ENCODE results near the gene RPTOR. TPM values are rescaled to one million over a fixed set of nuclear protein-coding genes. Genes with fewer than 3 reads are reported as not detected.
A peak's percentile ranks its signal among the peaks of the same experiment; 100 is the strongest.

Gene RPTOR
- total and polyA plus RNA-seq, 10 of the 15 experiments (the other 5 are each of a cell fraction or from before 2014, with no cell fraction given) = 0.18 to 32.1 (median 7.8) TPM

DNA sequence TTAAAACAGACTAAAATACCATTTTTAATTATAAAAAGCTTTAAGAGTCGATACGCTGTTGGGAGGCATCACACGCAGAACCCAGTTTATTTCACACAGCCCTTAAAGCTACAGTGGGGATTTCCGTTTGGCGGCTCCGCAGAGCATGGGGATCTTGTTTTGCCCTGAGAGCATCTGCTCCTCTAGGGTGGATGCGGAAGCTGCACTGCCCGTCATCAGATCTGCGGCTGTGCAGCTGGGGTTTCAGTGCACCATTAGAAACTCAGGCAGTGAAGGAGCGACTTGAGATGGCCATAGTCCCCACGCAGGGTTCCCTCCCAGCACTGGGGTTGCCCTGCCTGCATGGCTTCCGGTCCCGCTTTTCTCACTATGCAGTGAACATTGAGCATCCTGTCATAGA, 384.8 kb downstream of the RPTOR start (continued):
- TF ChIP-seq SUPT20H (IDR thresholded peaks at IDR 0.05; ENCODE audit: borderline replicate concordance, control insufficient read depth, low read depth, low read length) (no peak), MXI1 (IDR thresholded peaks at IDR 0.05; ENCODE audit: low read depth, low read length) (peak; percentile 27; the same call in 1 of the 2 replicates), ETV6 (conservative IDR thresholded peaks at IDR 0.05 in 1 of 2, IDR thresholded peaks at IDR 0.05 in 1 of 2; ENCODE audit: borderline replicate concordance in 1 of 2, low read depth in 1 of 2) (no peak), MEF2B (IDR thresholded peaks at IDR 0.05; ENCODE audit: partially characterized antibody, poor library complexity, severe bottlenecking) (peak; percentile 48), IKZF1 (conservative IDR thresholded peaks at IDR 0.05) (peak; percentile 50; the same call in 1 of the 2 replicates), WRNIP1 (IDR thresholded peaks at IDR 0.05; ENCODE audit: borderline replicate concordance, low read depth, low read length) (no peak), RB1 (IDR thresholded peaks at IDR 0.05; ENCODE audit: borderline replicate concordance) (no peak), POU2F2 (IDR thresholded peaks at IDR 0.05; ENCODE audit: borderline replicate concordance, low read depth, low read length) (no peak), CREM (IDR thresholded peaks at IDR 0.05; ENCODE audit: low read depth) (no peak), HDGF (IDR thresholded peaks at IDR 0.05) (no peak), BRCA1 (IDR thresholded peaks at IDR 0.05; ENCODE audit: low read depth, low read length) (no peak), NR2C1 (IDR thresholded peaks at IDR 0.05) (no peak), POLR2A (IDR thresholded peaks at IDR 0.05; ENCODE audit: low read depth, low read length) (no peak), EED (IDR thresholded peaks at IDR 0.05; ENCODE audit: low read depth) (no peak), ZNF207 (IDR thresholded peaks at IDR 0.05; ENCODE audit: borderline replicate concordance) (no peak), IKZF2 (IDR thresholded peaks at IDR 0.05) (peak in 1 of 2 experiments; percentile 32; a peak in 1 of 4 replicates), CBFB (IDR thresholded peaks at IDR 0.05; ENCODE audit: low read depth) (no peak), CHD1 (IDR thresholded peaks at IDR 0.05; ENCODE audit: low read depth, low read length) (no peak), TCF3 (IDR thresholded peaks at IDR 0.05; ENCODE audit: borderline replicate concordance, insufficient read depth, low read depth, low read length) (no peak), RELA (IDR thresholded peaks at IDR 0.05; ENCODE audit: borderline replicate concordance, partially characterized antibody) (peak; percentile 51), JUND (IDR thresholded peaks at IDR 0.05; ENCODE audit: low read depth, low read length) (no peak), ZNF274 (IDR thresholded peaks at IDR 0.05; ENCODE audit: insufficient read depth, insufficient read length) (no peak), ZBTB33 (IDR thresholded peaks at IDR 0.05) (no peak), EZH2 (IDR thresholded peaks at IDR 0.05; ENCODE audit: borderline replicate concordance, control insufficient read depth, low read depth, low read length) (no peak), JUNB (IDR thresholded peaks at IDR 0.05) (no peak), STAT1 (conservative IDR thresholded peaks at IDR 0.05) (no peak), ZNF622 (IDR thresholded peaks at IDR 0.05) (no peak), LARP7 (IDR thresholded peaks at IDR 0.05) (no peak)
- TF ChIP-seq, protein P1, sequence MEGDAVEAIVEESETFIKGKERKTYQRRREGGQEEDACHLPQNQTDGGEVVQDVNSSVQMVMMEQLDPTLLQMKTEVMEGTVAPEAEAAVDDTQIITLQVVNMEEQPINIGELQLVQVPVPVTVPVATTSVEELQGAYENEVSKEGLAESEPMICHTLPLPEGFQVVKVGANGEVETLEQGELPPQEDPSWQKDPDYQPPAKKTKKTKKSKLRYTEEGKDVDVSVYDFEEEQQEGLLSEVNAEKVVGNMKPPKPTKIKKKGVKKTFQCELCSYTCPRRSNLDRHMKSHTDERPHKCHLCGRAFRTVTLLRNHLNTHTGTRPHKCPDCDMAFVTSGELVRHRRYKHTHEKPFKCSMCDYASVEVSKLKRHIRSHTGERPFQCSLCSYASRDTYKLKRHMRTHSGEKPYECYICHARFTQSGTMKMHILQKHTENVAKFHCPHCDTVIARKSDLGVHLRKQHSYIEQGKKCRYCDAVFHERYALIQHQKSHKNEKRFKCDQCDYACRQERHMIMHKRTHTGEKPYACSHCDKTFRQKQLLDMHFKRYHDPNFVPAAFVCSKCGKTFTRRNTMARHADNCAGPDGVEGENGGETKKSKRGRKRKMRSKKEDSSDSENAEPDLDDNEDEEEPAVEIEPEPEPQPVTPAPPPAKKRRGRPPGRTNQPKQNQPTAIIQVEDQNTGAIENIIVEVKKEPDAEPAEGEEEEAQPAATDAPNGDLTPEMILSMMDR (IDR thresholded peaks at IDR 0.05 in 2 of 3, conservative IDR thresholded peaks at IDR 0.05 in 1 of 3; ENCODE audit: control insufficient read depth in 2 of 3, extremely low read depth in 1 of 3, insufficient read depth in 1 of 3, low read depth in 3 of 3, low read length in 3 of 3) = no peak
- TF ChIP-seq, protein P2, sequence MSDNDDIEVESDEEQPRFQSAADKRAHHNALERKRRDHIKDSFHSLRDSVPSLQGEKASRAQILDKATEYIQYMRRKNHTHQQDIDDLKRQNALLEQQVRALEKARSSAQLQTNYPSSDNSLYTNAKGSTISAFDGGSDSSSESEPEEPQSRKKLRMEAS (IDR thresholded peaks at IDR 0.05; ENCODE audit: low read depth, low read length) = no peak
